Measurements from ENCODE around the gene MARCHF6.

DNA sequence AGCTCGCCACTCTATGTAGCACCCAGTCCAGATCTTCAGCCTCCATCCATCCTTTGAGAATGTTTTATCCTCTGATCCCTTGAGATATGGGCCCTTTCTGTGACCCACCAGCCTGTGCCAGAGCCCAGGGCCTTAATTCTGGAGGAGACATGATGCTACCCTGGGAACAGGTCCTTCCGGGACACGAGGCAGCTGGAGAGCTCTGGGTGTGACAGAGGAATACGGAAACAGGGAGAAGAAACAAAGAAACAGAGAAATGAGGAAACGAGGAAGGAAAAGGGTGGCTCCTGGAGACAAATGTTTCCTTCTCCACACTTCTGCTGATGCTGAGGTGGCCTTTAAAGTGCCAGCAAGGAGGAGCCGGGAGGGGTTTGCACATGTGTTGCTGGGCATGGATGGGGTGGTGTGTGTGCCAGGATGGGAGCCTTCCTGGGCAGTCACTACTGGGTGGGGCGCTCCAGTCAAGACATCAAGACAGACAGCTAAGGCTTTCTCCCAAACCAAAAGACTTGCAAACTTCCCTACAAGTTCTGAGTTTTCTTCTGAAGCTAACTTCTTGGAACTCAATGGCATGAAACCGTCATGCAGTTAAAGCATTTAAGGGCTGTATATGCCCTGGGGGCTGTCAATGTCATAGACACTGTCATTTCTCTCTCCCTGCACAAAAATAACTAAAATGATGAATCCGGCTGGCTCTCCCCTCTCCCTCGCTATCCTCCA lies 22.8 kb upstream of the MARCHF6 start:
- TF ChIP-seq, protein P1, sequence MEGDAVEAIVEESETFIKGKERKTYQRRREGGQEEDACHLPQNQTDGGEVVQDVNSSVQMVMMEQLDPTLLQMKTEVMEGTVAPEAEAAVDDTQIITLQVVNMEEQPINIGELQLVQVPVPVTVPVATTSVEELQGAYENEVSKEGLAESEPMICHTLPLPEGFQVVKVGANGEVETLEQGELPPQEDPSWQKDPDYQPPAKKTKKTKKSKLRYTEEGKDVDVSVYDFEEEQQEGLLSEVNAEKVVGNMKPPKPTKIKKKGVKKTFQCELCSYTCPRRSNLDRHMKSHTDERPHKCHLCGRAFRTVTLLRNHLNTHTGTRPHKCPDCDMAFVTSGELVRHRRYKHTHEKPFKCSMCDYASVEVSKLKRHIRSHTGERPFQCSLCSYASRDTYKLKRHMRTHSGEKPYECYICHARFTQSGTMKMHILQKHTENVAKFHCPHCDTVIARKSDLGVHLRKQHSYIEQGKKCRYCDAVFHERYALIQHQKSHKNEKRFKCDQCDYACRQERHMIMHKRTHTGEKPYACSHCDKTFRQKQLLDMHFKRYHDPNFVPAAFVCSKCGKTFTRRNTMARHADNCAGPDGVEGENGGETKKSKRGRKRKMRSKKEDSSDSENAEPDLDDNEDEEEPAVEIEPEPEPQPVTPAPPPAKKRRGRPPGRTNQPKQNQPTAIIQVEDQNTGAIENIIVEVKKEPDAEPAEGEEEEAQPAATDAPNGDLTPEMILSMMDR (conservative IDR thresholded peaks at IDR 0.05; ENCODE audit: low read depth in 2 of 2): no peak
- TF ChIP-seq, protein P2, sequence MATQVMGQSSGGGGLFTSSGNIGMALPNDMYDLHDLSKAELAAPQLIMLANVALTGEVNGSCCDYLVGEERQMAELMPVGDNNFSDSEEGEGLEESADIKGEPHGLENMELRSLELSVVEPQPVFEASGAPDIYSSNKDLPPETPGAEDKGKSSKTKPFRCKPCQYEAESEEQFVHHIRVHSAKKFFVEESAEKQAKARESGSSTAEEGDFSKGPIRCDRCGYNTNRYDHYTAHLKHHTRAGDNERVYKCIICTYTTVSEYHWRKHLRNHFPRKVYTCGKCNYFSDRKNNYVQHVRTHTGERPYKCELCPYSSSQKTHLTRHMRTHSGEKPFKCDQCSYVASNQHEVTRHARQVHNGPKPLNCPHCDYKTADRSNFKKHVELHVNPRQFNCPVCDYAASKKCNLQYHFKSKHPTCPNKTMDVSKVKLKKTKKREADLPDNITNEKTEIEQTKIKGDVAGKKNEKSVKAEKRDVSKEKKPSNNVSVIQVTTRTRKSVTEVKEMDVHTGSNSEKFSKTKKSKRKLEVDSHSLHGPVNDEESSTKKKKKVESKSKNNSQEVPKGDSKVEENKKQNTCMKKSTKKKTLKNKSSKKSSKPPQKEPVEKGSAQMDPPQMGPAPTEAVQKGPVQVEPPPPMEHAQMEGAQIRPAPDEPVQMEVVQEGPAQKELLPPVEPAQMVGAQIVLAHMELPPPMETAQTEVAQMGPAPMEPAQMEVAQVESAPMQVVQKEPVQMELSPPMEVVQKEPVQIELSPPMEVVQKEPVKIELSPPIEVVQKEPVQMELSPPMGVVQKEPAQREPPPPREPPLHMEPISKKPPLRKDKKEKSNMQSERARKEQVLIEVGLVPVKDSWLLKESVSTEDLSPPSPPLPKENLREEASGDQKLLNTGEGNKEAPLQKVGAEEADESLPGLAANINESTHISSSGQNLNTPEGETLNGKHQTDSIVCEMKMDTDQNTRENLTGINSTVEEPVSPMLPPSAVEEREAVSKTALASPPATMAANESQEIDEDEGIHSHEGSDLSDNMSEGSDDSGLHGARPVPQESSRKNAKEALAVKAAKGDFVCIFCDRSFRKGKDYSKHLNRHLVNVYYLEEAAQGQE (IDR thresholded peaks at IDR 0.05; ENCODE audit: unreplicated experiment): no peak
- no peak for TF ChIP-seq EZH2 (IDR thresholded peaks at IDR 0.05; ENCODE audit: low read depth, unreplicated experiment)

All from GM23338 (cell line).